ENCODE data around the gene SH3BP1. TPM values are rescaled to one million over a fixed set of nuclear protein-coding genes. Genes with fewer than 3 reads are reported as not detected.

The SH3BP1 gene
- total RNA-seq, 4 donors from 2014 or later = 53.1 to 158 (median 84.7) TPM

DNA sequence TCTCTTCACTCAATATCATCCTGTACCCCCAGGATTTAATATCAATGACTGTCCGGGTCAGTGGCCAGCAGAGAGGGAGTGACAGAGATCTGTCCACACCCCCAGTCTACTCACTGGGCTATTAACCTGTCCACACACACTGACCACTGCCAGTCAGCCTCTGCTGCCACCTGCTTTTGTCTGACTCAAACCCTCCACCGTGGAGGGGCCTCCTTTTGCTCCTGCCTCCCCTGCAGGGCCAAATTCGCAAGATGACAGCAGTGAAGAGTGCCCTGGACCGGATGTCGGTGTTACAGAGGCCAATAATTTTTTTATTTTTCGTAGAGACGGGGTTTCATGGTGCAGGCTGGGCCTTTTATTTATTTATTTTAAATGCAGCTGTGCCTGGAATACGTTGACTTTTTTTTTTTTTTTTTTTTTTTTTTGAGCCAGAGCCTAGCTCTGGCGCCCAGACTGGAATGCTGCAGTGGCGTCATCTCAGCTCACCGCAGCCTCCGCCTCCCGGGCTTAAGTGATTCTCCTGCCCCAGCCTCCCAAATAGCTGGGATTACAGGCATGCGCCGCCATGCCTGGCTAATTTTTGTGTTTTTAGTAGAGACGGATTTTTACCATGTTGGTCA is 24.2 kb downstream of the SH3BP1 start:
- no peak for DNase-seq
- Histone ChIP-seq H3K27ac (peak overlapping the region; percentile 87 to 93 (median 90)), H3K4me3 (no peak overlapping the region), H3K36me3 (peaks cover 0 to 12% (median 0%) of the 10 kb centered on the region in 4 donors), H3K27me3 (no peaks in the 10 kb centered on the region), H3K4me1 (peaks cover 18 to 67% (median 41%) of the 10 kb centered on the region in 4 donors), H3K9me3 (no peaks in the 10 kb centered on the region)
- TF ChIP-seq EP300 (IDR thresholded peaks at IDR 0.05; ENCODE audit: low read depth) (no peak), CTCF (IDR thresholded peaks at IDR 0.05) (no peak), POLR2AphosphoS5 (IDR thresholded peaks at IDR 0.05) (no peak), POLR2A (IDR thresholded peaks at IDR 0.05) (no peak)
- intact Hi-C loops (cut with DNase I; ENCODE audit: low total_unique reads) = no loop called here
- in situ Hi-C loops (cut with MboI; ENCODE audit: low pct_ligation_motif_present in 1 of 4, low pct_unique_long_range_greater_than_20kb in 1 of 4, low sequenced_read_pairs in 3 of 4) = no loop called here
- WGBS, 2 donors (ENCODE audit: low coverage in 1 of 2) = 59 to 75% methylated on average over 9 to 16 of the region's 16 CpGs

DNA sequence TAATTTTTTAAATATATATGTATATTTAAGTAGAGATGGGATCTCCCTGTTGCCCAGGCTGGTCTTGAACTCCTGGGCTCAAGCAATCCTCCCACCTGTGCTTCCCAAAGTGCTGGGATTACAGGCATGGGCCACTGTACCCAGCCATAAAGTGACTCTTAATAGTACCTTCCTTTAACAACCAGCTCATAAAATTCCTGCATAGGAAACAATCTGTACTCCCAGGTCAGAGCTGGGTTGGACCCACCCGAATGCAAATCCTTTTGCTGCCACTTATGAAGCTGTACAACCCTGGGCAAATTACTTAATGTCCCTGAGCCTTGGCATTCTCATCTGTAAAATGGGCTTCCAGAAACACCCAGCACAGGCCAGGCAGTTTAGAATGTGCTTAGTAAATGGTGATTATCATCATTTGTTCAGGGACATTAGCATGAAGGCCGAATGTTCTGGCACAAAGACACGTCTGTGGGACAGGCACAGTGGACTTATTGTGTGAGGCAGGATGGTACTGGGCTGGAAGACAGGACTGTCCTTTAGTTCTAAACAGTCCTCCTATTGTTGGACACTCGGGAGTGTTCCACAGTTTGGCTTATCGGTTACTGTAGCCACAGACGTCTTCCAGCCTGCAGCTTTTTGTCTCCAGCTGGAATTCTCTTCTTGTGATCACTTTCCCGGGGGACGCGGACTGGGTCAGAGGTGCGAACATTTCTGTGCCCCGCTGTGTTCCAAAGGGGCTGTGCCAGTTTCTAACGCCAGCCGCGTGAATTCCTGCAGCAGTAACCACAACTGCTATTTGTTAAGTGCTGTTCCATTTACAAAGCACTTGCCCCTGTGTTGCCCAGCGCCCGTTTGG is 25.0 kb downstream of the SH3BP1 start:
- Histone ChIP-seq H3K36me3 (peaks cover 0 to 12% (median 0%) of the 10 kb centered on the region in 4 donors), H3K27ac (peak overlapping the region; percentile 87 to 93 (median 90)), H3K9me3 (no peaks in the 10 kb centered on the region), H3K4me1 (peaks cover 18 to 65% (median 37%) of the 10 kb centered on the region in 4 donors), H3K27me3 (no peaks in the 10 kb centered on the region), H3K4me3 (no peak overlapping the region)
- in situ Hi-C loops (cut with MboI; ENCODE audit: low pct_ligation_motif_present in 1 of 4, low pct_unique_long_range_greater_than_20kb in 1 of 4, low sequenced_read_pairs in 3 of 4) (no loop called here), intact Hi-C loops (cut with DNase I; ENCODE audit: low total_unique reads) (no loop called here)
- peak; percentile 62 for DNase-seq
- no peak for TF ChIP-seq POLR2A (IDR thresholded peaks at IDR 0.05)
- peak in 1 of 3 donors; percentile 6 for TF ChIP-seq POLR2AphosphoS5 (IDR thresholded peaks at IDR 0.05)
- TF ChIP-seq CTCF (IDR thresholded peaks at IDR 0.05) = no peak
- TF ChIP-seq EP300 (IDR thresholded peaks at IDR 0.05; ENCODE audit: low read depth) = no peak
- 40 to 64% methylated on average over 1 to 16 of the region's 16 CpGs for WGBS, 2 donors (ENCODE audit: low coverage in 1 of 2)

DNA sequence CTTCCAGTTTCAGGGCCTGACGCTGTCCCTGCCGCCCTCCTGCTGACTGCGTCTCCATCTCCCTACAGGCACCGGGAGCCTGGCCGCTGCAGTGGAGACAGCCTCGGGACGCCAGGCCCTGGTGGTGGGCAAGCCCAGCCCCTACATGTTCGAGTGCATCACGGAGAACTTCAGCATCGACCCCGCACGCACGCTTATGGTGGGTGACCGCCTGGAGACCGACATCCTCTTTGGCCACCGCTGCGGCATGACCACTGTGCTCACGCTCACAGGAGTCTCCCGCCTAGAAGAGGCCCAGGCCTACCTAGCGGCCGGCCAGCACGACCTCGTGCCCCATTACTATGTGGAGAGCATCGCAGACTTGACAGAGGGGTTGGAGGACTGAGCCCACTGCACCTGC is 26.0 kb downstream of the SH3BP1 start:
- 96% methylated on average over 24 of the region's 24 CpGs; no CpG with 5 or more reads in 1 of the 2 donors for WGBS, 2 donors (ENCODE audit: low coverage in 1 of 2)

More for the DNA sequence above, 26.0 kb downstream of the SH3BP1 start:
- Histone ChIP-seq H3K36me3 (peaks cover 0 to 12% (median 0%) of the 10 kb centered on the region in 4 donors), H3K27ac (peak overlapping the region in 2 of 4 donors; percentile 92 to 93), H3K9me3 (no peaks in the 10 kb centered on the region), H3K4me3 (no peak overlapping the region), H3K27me3 (no peaks in the 10 kb centered on the region), H3K4me1 (peaks cover 12 to 55% (median 27%) of the 10 kb centered on the region in 4 donors)
- DNase-seq = no peak
- in situ Hi-C loops (cut with MboI; ENCODE audit: low pct_ligation_motif_present in 1 of 4, low pct_unique_long_range_greater_than_20kb in 1 of 4, low sequenced_read_pairs in 3 of 4) (no loop called here), intact Hi-C loops (cut with DNase I; ENCODE audit: low total_unique reads) (no loop called here)
- no peak for TF ChIP-seq CTCF (IDR thresholded peaks at IDR 0.05)
- TF ChIP-seq POLR2A (IDR thresholded peaks at IDR 0.05) = no peak
- TF ChIP-seq POLR2AphosphoS5 (IDR thresholded peaks at IDR 0.05) = no peak
- no peak for TF ChIP-seq EP300 (IDR thresholded peaks at IDR 0.05; ENCODE audit: low read depth)
